ENCODE data around the gene NEK11.

DNA sequence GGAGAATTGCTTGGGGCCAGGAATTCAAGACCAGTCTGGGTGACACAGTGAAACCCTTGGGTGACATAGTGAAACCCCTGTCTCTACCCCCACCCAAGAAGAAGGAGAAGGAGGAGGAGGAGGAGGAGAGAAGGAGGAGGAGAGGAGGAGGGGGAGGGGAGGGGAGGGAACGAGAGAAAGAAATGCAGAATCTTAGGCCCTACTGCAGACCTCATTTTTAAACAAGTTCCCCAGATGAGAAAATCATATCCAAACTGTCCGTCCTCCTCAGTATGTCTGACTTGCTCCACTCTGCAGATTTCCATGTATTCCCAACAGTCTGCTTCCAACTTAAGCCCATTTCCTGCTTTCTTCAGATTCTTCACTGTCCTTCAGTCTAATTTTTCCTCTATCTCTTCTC lies 291.0 kb downstream of the NEK11 start:
- TF ChIP-seq, protein P1, sequence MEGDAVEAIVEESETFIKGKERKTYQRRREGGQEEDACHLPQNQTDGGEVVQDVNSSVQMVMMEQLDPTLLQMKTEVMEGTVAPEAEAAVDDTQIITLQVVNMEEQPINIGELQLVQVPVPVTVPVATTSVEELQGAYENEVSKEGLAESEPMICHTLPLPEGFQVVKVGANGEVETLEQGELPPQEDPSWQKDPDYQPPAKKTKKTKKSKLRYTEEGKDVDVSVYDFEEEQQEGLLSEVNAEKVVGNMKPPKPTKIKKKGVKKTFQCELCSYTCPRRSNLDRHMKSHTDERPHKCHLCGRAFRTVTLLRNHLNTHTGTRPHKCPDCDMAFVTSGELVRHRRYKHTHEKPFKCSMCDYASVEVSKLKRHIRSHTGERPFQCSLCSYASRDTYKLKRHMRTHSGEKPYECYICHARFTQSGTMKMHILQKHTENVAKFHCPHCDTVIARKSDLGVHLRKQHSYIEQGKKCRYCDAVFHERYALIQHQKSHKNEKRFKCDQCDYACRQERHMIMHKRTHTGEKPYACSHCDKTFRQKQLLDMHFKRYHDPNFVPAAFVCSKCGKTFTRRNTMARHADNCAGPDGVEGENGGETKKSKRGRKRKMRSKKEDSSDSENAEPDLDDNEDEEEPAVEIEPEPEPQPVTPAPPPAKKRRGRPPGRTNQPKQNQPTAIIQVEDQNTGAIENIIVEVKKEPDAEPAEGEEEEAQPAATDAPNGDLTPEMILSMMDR (IDR thresholded peaks at IDR 0.05 in 8 of 11, conservative IDR thresholded peaks at IDR 0.05 in 3 of 11) = no peak
- TF ChIP-seq POLR2AphosphoS5 (IDR thresholded peaks at IDR 0.05) = no peak
- TF ChIP-seq POLR2A (IDR thresholded peaks at IDR 0.05) = no peak
